GM18907 (cell line): ENCODE data around the gene NFATC1.

Experiments used
- ATAC-seq: cut with Tn5 transposase; IDR thresholded peaks from one replicate; pipeline ENCODE4 v1.9.1; 2021; ENCODE audit warnings: mild to moderate bottlenecking, moderate library complexity; ENCODE audit not compliant: unreplicated experiment

NFATC1 gene

GRCh38 chr18:79422022-79422782 lies 26.5 kb downstream of the NFATC1 start:
- ATAC-seq, result peak; percentile 46

DNA sequence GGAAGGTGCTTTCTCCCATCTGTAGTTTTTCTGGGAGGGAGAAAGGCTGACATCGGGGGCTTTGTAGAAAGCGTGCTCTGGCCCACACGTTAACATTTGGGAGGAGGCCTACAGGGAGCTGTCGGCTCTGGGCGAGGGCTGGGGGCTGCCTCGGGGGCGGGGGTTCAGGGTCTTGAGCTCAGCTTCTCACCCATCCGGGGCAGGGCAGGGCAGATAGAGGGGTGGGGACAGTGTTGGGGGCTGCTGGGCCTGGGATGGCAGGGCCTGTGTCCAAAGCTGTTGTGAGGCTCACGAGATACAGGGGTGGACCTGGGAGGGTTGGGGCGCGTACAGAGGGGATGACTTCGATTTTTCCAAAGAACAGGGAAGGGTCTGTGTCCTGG lies 27.0 kb downstream of the NFATC1 start:
- no peak for ATAC-seq

GRCh38 chr18:79423211-79424007 lies 27.7 kb downstream of the NFATC1 start:
- no peak for ATAC-seq

DNA sequence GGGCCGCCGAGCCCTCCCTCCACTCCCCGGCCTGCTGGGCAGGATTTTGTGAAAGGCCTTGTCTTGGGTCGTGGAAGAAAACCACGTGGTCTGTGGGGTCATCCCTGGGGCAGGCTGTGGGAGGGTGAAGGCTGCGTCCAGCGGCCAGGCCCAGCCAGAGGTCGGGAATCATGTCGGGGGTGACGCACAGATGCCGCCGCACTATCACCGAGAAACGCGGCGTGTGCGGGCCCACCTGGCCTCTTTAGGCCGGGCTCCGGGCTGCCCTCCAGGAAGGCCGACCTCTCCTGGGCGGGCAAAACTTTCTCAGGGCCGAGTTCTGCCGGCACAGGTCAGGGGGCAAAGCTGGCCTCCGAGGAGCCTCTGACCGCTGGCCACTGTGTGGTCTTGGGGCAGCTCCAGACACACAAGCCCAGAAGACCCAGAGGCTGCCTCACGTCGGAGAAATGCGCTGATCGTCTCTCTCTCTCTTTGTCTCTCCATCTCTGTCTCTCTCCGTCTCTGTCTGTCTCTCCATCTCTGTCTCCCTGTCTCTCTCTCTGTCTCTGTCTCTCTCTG lies 28.4 kb downstream of the NFATC1 start:
- ATAC-seq, result no peak

- no peak for ATAC-seq
Measured at GRCh38 chr18:79424880-79425568, 29.3 kb downstream of the NFATC1 start.

DNA sequence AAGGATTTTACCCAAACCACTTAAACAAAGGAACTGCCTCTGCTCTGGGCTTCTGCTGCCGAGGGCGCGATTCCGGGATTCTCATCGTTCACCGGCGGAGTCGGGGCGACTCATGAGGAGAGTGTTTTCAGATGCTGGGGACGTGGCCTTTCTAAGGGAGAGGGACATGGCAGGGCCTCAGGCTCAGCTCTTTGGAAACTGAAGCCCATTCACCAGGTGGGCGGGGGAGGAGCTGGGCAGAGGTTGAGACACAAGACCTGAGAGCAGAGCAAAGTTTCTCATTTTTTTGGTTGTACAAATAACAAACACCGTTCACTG lies 29.8 kb downstream of the NFATC1 start:
- ATAC-seq, result no peak

DNA sequence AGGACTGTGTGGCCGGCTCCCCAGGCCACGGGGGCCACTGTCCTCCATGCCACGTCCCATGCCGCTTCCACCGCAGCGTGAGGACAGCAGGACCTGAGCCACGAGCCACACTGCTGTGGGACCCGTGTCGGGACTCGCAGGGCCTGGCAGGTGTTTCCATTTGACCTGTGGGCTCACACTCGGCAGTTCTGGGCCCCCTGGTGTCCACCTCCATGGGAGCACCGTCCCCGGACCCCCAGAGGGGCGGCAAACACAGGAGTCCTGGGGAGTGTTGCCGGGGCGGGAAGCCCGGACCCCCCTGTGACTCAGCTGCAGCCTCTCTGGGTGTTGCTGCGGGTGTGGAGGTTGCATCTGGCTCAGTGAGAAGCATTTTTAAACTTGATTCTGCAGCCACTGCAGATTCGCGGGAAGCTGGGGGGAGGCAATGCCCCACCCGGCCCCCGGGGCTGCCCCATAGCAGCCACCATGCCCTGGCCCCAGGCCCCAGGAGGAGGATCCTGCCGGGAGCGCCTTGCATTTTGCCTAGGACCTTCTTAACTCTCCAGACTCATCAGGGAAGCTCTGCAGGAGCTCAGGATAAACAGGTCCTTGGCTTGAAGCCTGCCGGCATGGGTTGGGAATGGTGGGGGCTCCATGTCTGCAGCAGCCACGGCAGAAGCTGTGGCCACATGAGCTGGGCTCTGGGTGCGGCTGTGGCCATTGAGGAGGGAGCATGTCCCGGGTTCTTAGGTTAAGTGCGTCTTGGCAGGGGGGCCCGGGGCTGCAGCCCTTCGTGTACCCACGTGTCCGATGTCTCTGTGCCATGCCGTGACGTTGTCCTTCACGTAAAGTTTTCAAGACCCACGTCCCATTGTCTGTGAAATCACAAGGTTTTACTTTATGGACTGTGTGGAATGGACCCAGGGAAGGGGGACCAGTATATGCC lies 30.9 kb downstream of the NFATC1 start:
- ATAC-seq, result no peak

DNA sequence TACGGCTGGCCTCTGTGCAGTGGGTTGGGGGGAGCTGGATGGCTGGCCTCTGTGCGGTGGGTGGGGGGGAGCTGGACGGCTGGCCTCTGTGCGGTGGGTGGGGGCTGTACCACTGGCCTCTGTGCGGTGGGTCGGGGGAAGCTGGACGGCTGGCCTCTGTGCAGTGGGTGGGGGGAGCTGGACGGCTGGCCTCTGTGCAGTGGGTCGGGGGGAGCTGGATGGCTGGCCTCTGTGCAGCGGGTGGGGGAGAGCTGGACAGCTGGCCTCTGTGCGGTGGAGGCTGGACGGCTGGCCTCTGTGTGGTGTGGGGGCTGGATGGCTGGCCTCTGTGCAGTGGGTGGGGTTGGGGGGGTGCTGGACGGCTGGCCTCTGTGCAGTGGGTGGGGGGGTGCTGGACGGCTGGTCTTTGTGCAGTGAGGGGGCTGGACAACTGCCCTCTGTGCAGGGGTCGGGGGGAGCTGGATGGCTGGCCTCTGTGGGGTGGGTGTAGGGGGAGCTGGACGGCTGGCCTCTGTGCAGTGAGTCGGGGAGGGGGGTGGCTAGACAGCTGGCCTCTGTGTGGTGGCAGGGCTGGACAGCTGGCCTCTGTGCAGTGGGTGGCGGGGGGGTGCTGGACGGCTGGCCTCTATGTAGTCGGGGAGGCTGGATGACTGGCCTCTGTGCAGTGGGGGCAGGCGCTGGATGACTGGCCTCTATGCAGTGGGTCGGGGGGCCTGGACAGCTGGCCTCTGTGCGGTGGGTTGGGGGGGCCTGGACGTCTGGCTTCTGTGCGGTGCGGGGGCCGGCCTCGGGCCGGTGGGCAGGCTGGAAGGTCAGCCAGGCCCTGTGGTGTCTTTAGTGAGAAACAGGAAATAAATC lies 31.9 kb downstream of the NFATC1 start:
- ATAC-seq, result no peak

DNA sequence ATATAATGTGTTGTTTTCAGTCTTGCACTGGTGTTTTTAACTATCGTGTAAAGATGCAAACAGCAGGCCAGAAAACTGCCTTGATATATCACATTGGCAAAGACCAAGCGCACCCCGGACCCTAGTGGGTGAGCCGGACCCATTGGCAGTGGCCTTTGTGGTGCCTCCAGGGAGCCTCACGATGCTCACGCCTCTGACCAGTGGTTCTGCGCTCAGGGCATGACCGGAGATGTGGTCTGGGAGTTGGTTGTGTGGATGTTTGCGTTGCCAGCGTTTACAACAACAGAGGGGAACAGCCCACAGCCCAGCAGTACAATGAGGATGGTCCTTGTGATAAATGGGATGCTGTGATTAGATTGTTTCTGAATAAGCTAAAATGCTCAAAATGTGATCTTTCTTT lies 32.6 kb downstream of the NFATC1 start:
- ATAC-seq, result no peak

DNA sequence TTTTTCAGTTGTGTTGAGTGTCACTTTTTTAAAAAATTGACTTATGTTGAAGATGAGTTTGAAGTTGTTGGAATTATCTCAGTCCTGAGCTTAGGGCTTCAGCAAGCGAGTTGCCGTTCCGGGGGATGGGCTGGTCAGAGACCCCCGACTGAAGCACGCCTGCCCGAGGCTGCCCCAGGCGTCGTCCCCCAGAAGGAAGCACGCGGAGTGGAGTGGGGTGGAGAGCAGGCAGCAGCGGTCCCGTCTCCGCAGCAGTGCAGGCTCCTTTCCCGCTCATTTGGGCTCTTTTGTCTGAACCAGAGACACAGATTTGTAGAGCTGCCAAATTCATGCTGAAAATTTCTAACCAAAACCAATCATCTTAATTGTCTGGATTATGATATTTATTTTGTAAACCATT lies 33.7 kb downstream of the NFATC1 start:
- ATAC-seq, result no peak

- no peak for ATAC-seq
Measured at GRCh38 chr18:79429785-79430281, 34.1 kb downstream of the NFATC1 start.

- no peak for ATAC-seq
Measured at GRCh38 chr18:79432376-79433120, 36.8 kb downstream of the NFATC1 start.

DNA sequence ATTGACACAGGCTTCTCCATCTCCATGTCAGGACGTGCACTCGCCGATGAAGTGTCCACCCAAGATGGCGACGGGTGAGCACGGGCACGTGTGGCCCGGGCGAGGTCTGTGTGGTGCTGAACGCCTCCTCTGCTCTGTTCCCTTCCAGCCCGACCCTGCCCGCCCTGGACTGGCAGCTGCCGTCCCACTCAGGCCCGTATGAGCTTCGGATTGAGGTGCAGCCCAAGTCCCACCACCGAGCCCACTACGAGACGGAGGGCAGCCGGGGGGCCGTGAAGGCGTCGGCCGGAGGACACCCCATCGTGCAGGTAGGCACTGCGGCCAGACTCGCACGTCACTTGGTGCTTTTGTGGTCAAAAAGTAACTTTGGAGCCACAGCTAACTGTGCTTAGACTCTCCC lies 37.7 kb downstream of the NFATC1 start:
- no peak for ATAC-seq

- no peak for ATAC-seq
Measured at GRCh38 chr18:79434607-79435401, 39.1 kb downstream of the NFATC1 start.

GRCh38 chr18:79436556-79437275 lies 41.0 kb downstream of the NFATC1 start:
- ATAC-seq, result no peak

DNA sequence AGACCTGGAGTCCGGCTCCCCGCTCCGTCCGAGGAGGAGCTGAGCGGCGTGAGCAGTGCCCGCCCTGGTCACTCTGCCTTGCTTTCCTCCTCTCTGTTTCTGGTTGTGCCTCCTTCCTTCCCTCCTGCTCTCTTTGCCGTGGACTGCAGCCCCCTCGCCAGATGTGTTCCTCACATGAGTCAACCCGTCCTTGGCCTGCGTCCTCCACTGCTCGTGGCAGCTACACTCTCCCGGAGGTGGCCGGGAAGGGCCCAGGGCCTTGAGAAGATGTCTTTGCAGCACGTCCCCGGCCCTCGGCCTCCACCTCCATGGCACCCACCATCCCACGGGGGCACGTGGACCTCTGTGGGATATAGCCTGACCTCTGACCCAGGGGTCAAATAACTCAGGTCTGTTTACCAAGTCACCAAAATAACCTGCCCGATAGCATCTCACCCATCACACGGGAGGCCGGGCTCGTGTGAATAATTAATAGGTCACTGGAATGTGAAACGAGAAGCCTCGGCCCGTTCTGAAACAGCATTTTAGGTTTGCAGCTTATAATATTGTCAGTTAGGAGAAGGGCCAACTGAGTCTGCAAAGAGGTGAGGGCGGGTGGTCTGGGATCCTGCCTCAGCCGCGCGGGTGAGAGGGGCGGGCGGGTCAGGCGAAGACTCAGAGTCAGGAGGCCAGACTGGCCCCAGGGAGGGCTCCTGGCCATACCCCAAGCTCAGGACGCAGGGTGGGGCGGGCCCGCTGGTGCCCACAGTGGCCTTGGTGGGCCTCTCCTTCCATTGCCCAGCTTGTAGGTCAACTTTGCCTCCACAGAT lies 42.6 kb downstream of the NFATC1 start:
- peak; percentile 33 for ATAC-seq
